GM12892 (cell line): Measurements from ENCODE around the gene MLANA.

Source experiments
- POLR2A ChIP-seq: IDR thresholded peaks from 2 replicates; pipeline ENCODE4 v1.6.1; 2011; ENCODE audit warnings: low read depth, low read length, control low read depth
- POLR2AphosphoS5 ChIP-seq: IDR thresholded peaks from 2 replicates; pipeline ENCODE4 v1.6.1; 2011; ENCODE audit warnings: low read depth, low read length, control low read depth
- TAF1 ChIP-seq: IDR thresholded peaks from 2 replicates; pipeline ENCODE4 v1.6.1; 2011; ENCODE audit warnings: low read depth, mild to moderate bottlenecking, control low read depth, low read length, borderline replicate concordance

GRCh38 chr9:5866272-5866671 lies 24.4 kb upstream of the MLANA start:
- no peak for TF ChIP-seq POLR2A
- TF ChIP-seq TAF1: no peak
- TF ChIP-seq POLR2AphosphoS5: no peak
